DOHH2 (cell line): ENCODE measurements around the gene SEC22C.

ENCODE experiments used
- H3F3A ChIP-seq: fragments of 200-600 bp; sonication (generic), shearing (Covaris generic); 2 replicates; pipeline ENCODE4 v1.6.0; 2016; ENCODE audit warnings: antibody characterized with exemption, mild to moderate bottlenecking; ENCODE audit not compliant: control insufficient read depth, insufficient read depth
- H3K27ac ChIP-seq: fragments of 200-600 bp; sonication (generic); 2 replicates; pipeline ENCODE4 v1.5.1; 2014; ENCODE audit warnings: low read depth, mild to moderate bottlenecking, low read length, moderate library complexity
- H3K27me3 ChIP-seq: fragments of 200-600 bp; sonication (generic); 2 replicates; pipeline ENCODE4 v1.6.1; 2014; ENCODE audit warnings: mild to moderate bottlenecking, low read length, mixed read lengths; ENCODE audit not compliant: control insufficient read depth
- H3K36me3 ChIP-seq: fragments of 200-600 bp; sonication (generic); 2 replicates; pipeline ENCODE4 v1.6.1; 2014; ENCODE audit warnings: mild to moderate bottlenecking, low read length, moderate library complexity, mixed read lengths; ENCODE audit not compliant: control insufficient read depth
- H3K4me1 ChIP-seq: fragments of 200-600 bp; sonication (generic); 2 replicates; pipeline ENCODE4 v1.6.1; 2014; ENCODE audit warnings: mild to moderate bottlenecking, low read length, mixed read lengths; ENCODE audit not compliant: control insufficient read depth
- H3K4me2 ChIP-seq: fragments of 200-600 bp; sonication (generic); 2 replicates; pipeline ENCODE4 v1.6.0; 2014; ENCODE audit warnings: mild to moderate bottlenecking, low read length, moderate library complexity
- H3K4me3 ChIP-seq: fragments of 200-600 bp; sonication (generic); 2 replicates; pipeline ENCODE4 v1.5.1; 2014; ENCODE audit warnings: mild to moderate bottlenecking, low read length, mixed read lengths
- H3K79me2 ChIP-seq: fragments of 200-600 bp; sonication (generic); 2 replicates; pipeline ENCODE4 v1.6.1; 2014; ENCODE audit warnings: mild to moderate bottlenecking, low read length, mixed read lengths; ENCODE audit not compliant: control insufficient read depth
- H3K9me2 ChIP-seq: fragments of 200-600 bp; sonication (generic); replicated peaks from 2 replicates; pipeline ENCODE4 v1.6.1; 2014; ENCODE audit warnings: mild to moderate bottlenecking, low read length, mixed read lengths; ENCODE audit not compliant: control insufficient read depth
- H3K9me3 ChIP-seq: fragments of 200-600 bp; sonication (generic); 2 replicates; pipeline ENCODE4 v1.6.1; 2014; ENCODE audit warnings: antibody characterized with exemption, low read length, mixed read lengths; ENCODE audit not compliant: control insufficient read depth, insufficient read depth
- H4K20me1 ChIP-seq: fragments of 200-600 bp; sonication (generic); 2 replicates; pipeline ENCODE4 v1.6.0; 2014; ENCODE audit warnings: low read depth, mild to moderate bottlenecking, antibody characterized with exemption, low read length, moderate library complexity; ENCODE audit not compliant: control insufficient read depth, insufficient read depth
- CTCF ChIP-seq: fragments of 200-600 bp; sonication (generic); IDR thresholded peaks from one replicate; pipeline ENCODE4 v1.5.1; 2014; ENCODE audit warnings: antibody characterized with exemption, mild to moderate bottlenecking, low read depth, low read length; ENCODE audit not compliant: poor library complexity, severe bottlenecking
- EZH2phosphoT487 ChIP-seq: fragments of 200-600 bp; sonication (generic); IDR thresholded peaks from 2 replicates; pipeline ENCODE4 v1.6.1; 2017; ENCODE audit warnings: borderline replicate concordance, mild to moderate bottlenecking, antibody characterized with exemption, low read length, moderate library complexity, mixed read lengths

SEC22C gene

GRCh38 chr3:42550250-42550649 lies 31.5 kb downstream of the SEC22C start:
- no peaks in the 10 kb centered on the region for H3K27me3 ChIP-seq
- no peaks in the 10 kb centered on the region for H3K9me2 ChIP-seq
- no peak overlapping the region for H3K4me3 ChIP-seq
- peaks cover 37% of the 10 kb centered on the region for H3K36me3 ChIP-seq
- no peaks in the 10 kb centered on the region for H3K79me2 ChIP-seq
- H3F3A ChIP-seq: no peaks in the 10 kb centered on the region
- no peaks in the 10 kb centered on the region for H3K4me1 ChIP-seq
- TF ChIP-seq CTCF (no peak), EZH2phosphoT487 (no peak)
- no peak overlapping the region for H3K27ac ChIP-seq
- H3K9me3 ChIP-seq: no peaks in the 10 kb centered on the region
- no peak overlapping the region for H3K4me2 ChIP-seq
- H4K20me1 ChIP-seq: no peaks in the 10 kb centered on the region

- Histone ChIP-seq H3K4me1 (no peaks in the 10 kb centered on the region), H3K4me3 (no peak overlapping the region), H3F3A (no peaks in the 10 kb centered on the region), H3K4me2 (no peak overlapping the region), H3K27ac (no peak overlapping the region), H3K36me3 (peaks cover 33% of the 10 kb centered on the region), H3K9me2 (no peaks in the 10 kb centered on the region), H4K20me1 (no peaks in the 10 kb centered on the region), H3K9me3 (no peaks in the 10 kb centered on the region), H3K79me2 (no peaks in the 10 kb centered on the region), H3K27me3 (no peaks in the 10 kb centered on the region)
- TF ChIP-seq EZH2phosphoT487: no peak
Observed at GRCh38 chr3:42549131-42549530, 32.6 kb downstream of the SEC22C start.

GRCh38 chr3:42547401-42547945 lies 34.3 kb downstream of the SEC22C start:
- Histone ChIP-seq H3K9me3 (no peaks in the 10 kb centered on the region), H3K4me2 (no peak overlapping the region), H4K20me1 (no peaks in the 10 kb centered on the region), H3K27ac (no peak overlapping the region), H3K79me2 (no peaks in the 10 kb centered on the region), H3F3A (no peaks in the 10 kb centered on the region), H3K27me3 (no peaks in the 10 kb centered on the region), H3K36me3 (peaks cover 16% of the 10 kb centered on the region), H3K9me2 (no peaks in the 10 kb centered on the region), H3K4me1 (no peaks in the 10 kb centered on the region), H3K4me3 (no peak overlapping the region)
- TF ChIP-seq CTCF: peak; percentile 98
- TF ChIP-seq EZH2phosphoT487: no peak

- H3K79me2 ChIP-seq: no peaks in the 10 kb centered on the region
- H3K9me3 ChIP-seq: no peaks in the 10 kb centered on the region
- no peak overlapping the region for H3K27ac ChIP-seq
- TF ChIP-seq CTCF (no peak), EZH2phosphoT487 (no peak)
- H3K27me3 ChIP-seq: no peaks in the 10 kb centered on the region
- peaks cover 11% of the 10 kb centered on the region; the same call in 1 of the 2 replicates for H3K36me3 ChIP-seq
- no peaks in the 10 kb centered on the region for H3K4me1 ChIP-seq
- no peaks in the 10 kb centered on the region for H3F3A ChIP-seq
- H3K4me2 ChIP-seq: no peak overlapping the region
- H3K4me3 ChIP-seq: no peak overlapping the region
- no peaks in the 10 kb centered on the region for H4K20me1 ChIP-seq
- no peaks in the 10 kb centered on the region for H3K9me2 ChIP-seq
Observed at GRCh38 chr3:42546691-42547213, 35.0 kb downstream of the SEC22C start.
